ENCODE data around the gene TRAK1.
A peak's percentile ranks its signal among the peaks of the same experiment; 100 is the strongest.
"Not testable (repeated sequence)": the region's sequence is repeated elsewhere in the genome, so short reads cannot be mapped to it uniquely, and the experiment has no call there.

The TRAK1 gene

GRCh38 chr3:42098171-42098570 lies 7.0 kb downstream of the TRAK1 start:
- peak in 1 of 2 donors; percentile 30 for DNase-seq

GRCh38 chr3:42099020-42099765 lies 8.0 kb downstream of the TRAK1 start:
- DNase-seq, result no peak

DNA sequence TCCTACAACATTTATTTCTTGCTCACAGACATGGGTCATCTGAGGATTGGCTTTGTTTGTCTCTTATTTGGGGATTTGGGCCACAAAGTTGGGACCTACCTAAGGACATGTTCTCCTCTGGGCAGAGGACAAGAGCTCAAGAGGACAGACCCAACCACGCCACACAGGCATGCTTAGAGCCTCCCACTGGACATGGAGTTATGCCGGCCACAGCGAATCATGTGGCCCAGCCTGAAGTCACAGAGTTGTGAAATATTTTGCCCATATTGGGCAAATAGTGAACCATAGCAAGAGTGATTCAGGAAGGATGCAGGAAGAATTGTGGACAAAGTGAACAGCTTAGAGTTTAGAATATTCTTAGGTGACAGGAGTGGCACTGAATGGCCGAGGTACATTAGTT lies 9.9 kb downstream of the TRAK1 start:
- peak; percentile 90 to 91 for DNase-seq

- DNase-seq, result no peak
Measured at GRCh38 chr3:42101481-42101880, 10.3 kb downstream of the TRAK1 start.

GRCh38 chr3:42102571-42102970 lies 11.4 kb downstream of the TRAK1 start:
- DNase-seq, result no peak

GRCh38 chr3:42103921-42104665 lies 12.9 kb downstream of the TRAK1 start:
- DNase-seq, result not testable (repeated sequence)

DNA sequence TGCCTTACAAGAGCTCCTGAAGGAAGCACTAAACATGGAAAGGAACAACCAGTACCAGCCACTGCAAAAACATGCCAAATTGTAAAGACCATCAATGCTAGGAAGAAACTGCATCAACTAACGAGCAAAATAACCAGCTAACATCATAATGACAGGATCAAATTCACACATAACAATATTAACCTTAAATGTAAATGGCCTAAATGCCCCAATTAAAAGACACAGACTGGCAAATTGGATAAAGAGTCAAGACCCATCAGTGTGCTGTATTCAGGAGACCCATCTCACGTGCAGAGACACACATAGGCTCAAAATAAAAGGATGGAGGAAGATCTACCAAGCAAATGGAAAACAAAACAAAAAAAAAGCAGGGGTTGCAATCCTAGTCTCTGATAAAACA lies 14.8 kb downstream of the TRAK1 start:
- DNase-seq, result not testable (repeated sequence)

DNA sequence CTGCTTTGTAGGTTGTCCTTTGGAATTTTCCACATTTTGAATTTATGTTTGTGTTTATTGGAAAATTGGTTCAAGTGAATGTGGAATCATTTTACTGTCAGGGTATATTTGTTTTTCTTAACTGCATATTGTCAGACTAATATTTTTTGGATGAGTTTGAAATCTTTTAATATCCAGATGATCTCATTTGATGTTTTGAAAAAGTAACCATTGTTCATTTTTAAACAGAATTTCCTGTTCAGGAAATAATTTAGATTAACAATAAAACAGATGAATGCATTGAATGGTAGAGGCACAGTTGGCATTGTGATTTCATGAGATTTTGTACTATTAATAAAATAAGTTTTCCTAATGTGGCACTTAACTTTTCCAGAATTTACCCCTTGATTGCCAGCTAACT lies 15.5 kb downstream of the TRAK1 start:
- no peak for DNase-seq

DNA sequence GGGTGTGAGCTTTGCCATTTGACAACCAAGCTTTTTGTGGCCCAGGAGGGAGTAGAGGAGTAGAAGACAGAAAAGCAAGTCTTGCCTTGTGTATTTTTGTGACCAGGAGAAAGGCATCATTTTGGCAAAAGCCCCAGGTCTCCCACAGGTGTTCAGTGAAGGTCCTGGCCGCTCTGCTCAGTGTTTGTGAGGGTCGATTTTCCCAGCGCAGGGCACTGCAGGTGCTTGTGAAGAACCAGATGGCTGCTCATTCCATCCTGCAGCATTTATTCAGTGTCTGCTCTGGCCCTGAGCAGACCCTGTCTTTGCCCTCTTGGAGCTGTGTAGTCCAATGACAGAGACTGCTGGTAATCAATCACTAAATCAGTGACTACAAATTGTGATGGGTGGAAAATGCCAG lies 19.5 kb downstream of the TRAK1 start:
- no peak for DNase-seq

GRCh38 chr3:42114130-42114725 lies 23.1 kb downstream of the TRAK1 start:
- peak; percentile 69 to 82 for DNase-seq

- DNase-seq, result no peak
Measured at GRCh38 chr3:42115215-42115614, 24.1 kb downstream of the TRAK1 start.

GRCh38 chr3:42115946-42116345 lies 24.8 kb downstream of the TRAK1 start:
- DNase-seq, result no peak

DNA sequence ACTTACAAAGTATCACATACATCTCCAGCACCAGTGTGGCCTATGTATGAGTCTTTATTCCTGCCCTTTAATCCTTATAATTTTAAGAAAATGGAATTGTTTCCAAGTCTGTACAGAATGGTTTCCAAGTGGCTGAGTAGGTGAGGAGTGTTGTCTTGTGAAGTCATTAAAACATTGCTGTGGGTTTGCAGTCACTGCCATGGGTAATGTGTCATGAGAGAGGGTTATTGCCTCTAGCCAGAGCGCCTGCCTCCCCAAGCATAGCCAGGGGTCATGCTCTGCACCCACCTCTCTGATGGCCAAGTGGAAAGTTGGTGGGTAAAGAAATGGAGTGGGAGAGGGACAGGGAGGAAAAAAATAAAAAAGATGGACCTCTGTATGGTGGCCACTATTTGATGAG lies 25.3 kb downstream of the TRAK1 start:
- no peak for DNase-seq

- no peak for DNase-seq
Measured at GRCh38 chr3:42117175-42118008, 26.2 kb downstream of the TRAK1 start.

- DNase-seq, result no peak
Measured at GRCh38 chr3:42118762-42119361, 27.7 kb downstream of the TRAK1 start.

DNA sequence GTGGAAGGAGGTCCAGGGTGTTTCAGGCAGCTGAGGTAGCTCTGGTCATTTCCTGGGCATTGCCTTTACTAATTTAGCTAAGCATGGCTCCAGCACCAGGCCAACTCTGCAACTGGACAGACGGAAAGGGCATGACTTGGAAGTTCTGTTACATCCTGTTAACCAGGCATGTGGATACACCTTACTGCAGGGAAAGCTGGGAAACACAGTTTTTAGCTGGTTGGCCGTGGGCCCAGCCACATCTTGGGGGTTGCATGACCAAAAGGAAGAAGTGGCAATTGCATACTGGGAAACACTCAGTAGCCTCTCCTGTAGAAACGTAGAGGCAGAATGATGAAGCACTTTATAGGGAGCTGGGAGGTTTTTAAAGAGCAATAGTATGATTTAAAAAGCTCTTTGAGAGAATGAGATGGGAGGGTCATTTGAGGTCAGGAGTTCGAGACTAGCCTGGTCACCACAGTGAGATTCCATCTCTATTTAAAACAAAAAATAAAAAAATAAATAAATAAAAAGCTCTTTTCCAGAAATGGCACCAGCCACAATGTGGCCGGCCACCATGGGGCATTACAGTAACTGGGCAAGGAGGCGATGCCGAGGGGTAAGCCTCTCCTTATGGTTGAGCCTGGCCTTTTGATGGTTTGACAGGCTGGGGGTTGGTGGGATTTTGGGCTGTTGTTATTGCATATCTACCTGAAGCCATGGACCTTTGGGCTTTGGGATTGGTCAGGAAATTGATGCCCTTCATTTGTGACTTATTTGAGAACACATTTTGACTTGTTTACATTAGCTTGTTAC lies 28.6 kb downstream of the TRAK1 start:
- peak; percentile 37 to 48 for DNase-seq

DNA sequence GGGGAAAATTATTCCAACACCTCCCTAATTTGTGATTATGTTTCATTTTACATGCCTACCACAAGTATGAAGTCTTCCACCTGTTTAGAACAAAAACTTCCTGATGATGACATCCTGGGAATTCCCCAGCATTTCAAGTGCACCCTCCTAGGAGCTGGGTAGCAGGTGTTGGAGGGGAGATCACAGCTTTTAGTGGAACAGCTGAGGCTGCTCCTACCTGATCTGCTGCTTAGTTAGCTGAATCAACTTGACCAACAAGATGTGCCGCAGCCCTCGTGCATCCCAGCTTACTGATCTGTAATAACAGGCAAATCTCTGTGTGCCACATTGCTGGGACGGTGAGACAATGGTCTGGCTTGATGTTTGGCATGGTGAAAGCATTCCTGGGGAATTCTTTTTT lies 29.7 kb downstream of the TRAK1 start:
- DNase-seq, result no peak

DNA sequence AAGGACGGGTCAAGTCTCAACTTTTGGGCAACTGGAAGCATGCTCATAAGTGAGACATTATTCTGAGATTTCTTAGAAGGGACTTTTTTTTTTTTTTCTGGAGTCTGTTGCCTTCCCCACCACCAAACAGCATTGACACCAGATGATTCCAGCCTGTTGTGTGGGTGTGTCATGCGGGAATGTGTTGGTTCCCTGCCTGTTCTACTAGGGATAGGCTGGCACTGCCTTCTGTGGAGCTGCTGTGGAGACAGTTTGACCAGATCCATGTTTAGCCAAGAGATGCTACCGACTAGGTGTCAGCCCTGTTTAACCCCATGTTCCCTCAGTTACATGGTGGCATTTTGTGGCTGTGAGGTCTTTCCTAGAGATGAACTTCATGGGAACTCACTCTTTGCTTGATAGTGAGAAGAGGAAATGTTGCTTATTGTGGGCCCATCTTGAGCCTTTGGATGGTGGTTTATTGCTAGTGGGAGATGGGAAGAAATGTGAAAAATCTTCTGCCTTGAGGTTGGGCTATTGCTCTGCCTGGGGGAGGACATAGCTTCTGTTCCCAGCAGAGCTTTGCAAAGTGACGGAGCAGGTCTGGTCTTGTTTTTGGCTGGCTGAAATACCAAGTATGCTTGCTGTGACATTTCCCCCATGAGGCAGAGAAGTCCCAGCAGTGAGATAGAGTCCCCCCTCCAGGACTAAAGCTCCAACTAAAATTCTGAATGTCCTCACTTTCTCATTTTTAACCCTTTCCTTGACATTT lies 31.3 kb downstream of the TRAK1 start:
- no peak for DNase-seq

DNA sequence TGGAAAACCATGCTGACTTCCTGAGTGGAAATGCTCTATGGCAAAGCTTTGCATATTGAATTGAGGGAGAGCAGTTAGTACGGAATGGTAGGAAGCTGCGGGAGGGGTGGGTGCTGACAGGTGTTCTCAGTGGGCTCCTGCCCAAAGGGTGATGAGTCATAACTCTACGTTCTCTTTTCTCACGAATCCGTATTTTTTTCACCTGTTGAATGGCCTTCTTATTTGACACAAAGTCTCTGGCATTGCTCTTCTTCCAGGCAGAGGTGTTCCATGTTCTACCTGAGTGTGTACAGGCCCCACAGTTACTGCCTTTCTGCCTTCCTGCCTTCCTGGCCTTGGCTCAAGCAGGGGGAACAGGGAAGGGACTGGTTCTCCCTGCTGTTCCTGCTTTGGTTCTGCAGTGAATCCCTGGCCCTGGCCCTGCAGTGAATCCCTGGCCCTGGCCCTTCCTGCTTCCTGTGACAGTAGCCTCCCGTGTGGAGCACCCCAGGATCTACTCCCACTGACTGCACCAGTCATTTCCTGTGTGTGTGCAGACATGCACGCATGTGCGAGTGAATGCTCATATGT lies 31.9 kb downstream of the TRAK1 start:
- DNase-seq, result peak in 1 of 2 donors; percentile 33
